A549 (cell line): Measurements from ENCODE around the gene ZNF398. TPM values are rescaled to one million over a fixed set of nuclear protein-coding genes. Genes with fewer than 3 reads are reported as not detected.
A peak's percentile ranks its signal among the peaks of the same experiment; 100 is the strongest.

ENCODE experiments used
- ATAC-seq, 2 experiments: fragments of 200-7000 bp in 1 of 2; fragments of >200 bp in 1 of 2; cut with Nextera tagmentation in 1 of 2; cut with Tn5 transposase in 1 of 2; 3 replicates each; pipeline versions ENCODE4 v1.8.0 to v1.9.1; 2018 to 2020; ENCODE audit warnings: mild to moderate bottlenecking in 1 of 2, moderate library complexity in 1 of 2
- CTCF ChIA-PET: fragments of 300-600 bp; sonication (Branson Sonifier 250); formaldehyde crosslinking; extraction: SDS; loops from one replicate; lab custom pipeline; 2021; ENCODE audit warnings: antibody characterized with exemption, inconsistent platforms; lab: Yijun Ruan, JAX
- POLR2A ChIA-PET: fragments of 350-600 bp; formaldehyde crosslinking; extraction: SDS; loops from one replicate; lab custom pipeline; 2021; ENCODE audit warnings: antibody characterized with exemption, inconsistent platforms; lab: Yijun Ruan, JAX
- DNase-seq, 2 experiments: peaks; one replicate each; pipeline versions ENCODE4 v3.0.0 to v3.0.0-alpha.2; 2011 to 2016; ENCODE audit warnings: low read depth in 1 of 2, low spot score in 1 of 2
- FAIRE-seq: peaks from 2 replicates; lab custom pipeline; 2011; peaks lifted over from hg19 to GRCh38; lab: Jason Lieb, UNC
- H3K27ac ChIP-seq, 2 experiments: fragments of >200 bp; sonication (Bioruptor Twin); formaldehyde crosslinking; 3 replicates each; pipeline ENCODE4 v1.5.1; 2016 to 2017
- H3K4me1 ChIP-seq: fragments of >200 bp; sonication (Bioruptor Twin); formaldehyde crosslinking; 3 replicates; pipeline ENCODE4 v1.6.1; 2016
- H3K4me2 ChIP-seq: fragments of >200 bp; sonication (Bioruptor Twin); formaldehyde crosslinking; 3 replicates; pipeline ENCODE4 v1.6.1; 2016
- H3K4me3 ChIP-seq: fragments of >200 bp; sonication (Bioruptor Twin); formaldehyde crosslinking; 3 replicates; pipeline ENCODE4 v1.5.1; 2016
- H3K9me3 ChIP-seq: fragments of >200 bp; sonication (Bioruptor Twin); formaldehyde crosslinking; 3 replicates; pipeline ENCODE4 v1.6.1; 2016
- BCL3 ChIP-seq: fragments of >200 bp; sonication (Bioruptor Twin); formaldehyde crosslinking; IDR thresholded peaks from 3 replicates; pipeline ENCODE4 v1.6.1; 2016
- CHD4 ChIP-seq: fragments of 200-600 bp; sonication (generic); IDR thresholded peaks from 2 replicates; pipeline ENCODE4 v1.6.1; 2016; ENCODE audit warnings: antibody characterized with exemption, mild to moderate bottlenecking, borderline replicate concordance
- EHF ChIP-seq: fragments of 250-450 bp; sonication (Bioruptor Pico); IDR thresholded peaks from 2 replicates; pipeline ENCODE4 v1.5.0; 2020; ENCODE audit warnings: mild to moderate bottlenecking
- EHMT2 ChIP-seq: fragments of 200-600 bp; sonication (generic); IDR thresholded peaks from 2 replicates; pipeline ENCODE4 v1.6.1; 2016; ENCODE audit warnings: antibody characterized with exemption, low read depth, mild to moderate bottlenecking, moderate library complexity
- ESRRA ChIP-seq: fragments of 150-350 bp; IDR thresholded peaks from 2 replicates; pipeline ENCODE4 v1.6.1; 2014; ENCODE audit warnings: mild to moderate bottlenecking, low read length, borderline replicate concordance
- FOXS1 ChIP-seq: fragments of 250-450 bp; sonication (Bioruptor Pico); IDR thresholded peaks from 2 replicates; pipeline ENCODE4 v1.5.0; 2020; ENCODE audit warnings: mild to moderate bottlenecking, moderate library complexity
- HMGXB4 ChIP-seq: fragments of 250-450 bp; sonication (Bioruptor Pico); IDR thresholded peaks from 2 replicates; pipeline ENCODE4 v1.5.0; 2021; ENCODE audit warnings: mild to moderate bottlenecking, moderate library complexity, borderline replicate concordance
- HOXA7 ChIP-seq: fragments of 250-450 bp; sonication (Bioruptor Pico); IDR thresholded peaks from 2 replicates; pipeline ENCODE4 v1.5.0; 2020; ENCODE audit warnings: mild to moderate bottlenecking, moderate library complexity
- HOXB13 ChIP-seq: fragments of 250-450 bp; sonication (Bioruptor Pico); IDR thresholded peaks from 2 replicates; pipeline ENCODE4 v1.5.0; 2020; ENCODE audit warnings: low read depth, mild to moderate bottlenecking, moderate library complexity
- JUN ChIP-seq, 2 experiments: fragments of >200 bp; sonication (Bioruptor Twin); formaldehyde crosslinking; IDR thresholded peaks; 2 replicates in 1 of 2; 3 replicates in 1 of 2; pipeline ENCODE4 v1.6.1; 2016 to 2017
- KDM1A ChIP-seq: fragments of 200-600 bp; sonication (generic); IDR thresholded peaks from 2 replicates; pipeline ENCODE4 v1.6.1; 2016; ENCODE audit warnings: low read depth, mild to moderate bottlenecking
- MYC ChIP-seq: IDR thresholded peaks from 2 replicates; pipeline ENCODE4 v1.6.1; 2012; ENCODE audit warnings: mild to moderate bottlenecking, inconsistent platforms, low read length, improper control_type of control experiment, borderline replicate concordance
- NPAS2 ChIP-seq: fragments of 250-450 bp; sonication (Bioruptor Pico); IDR thresholded peaks from 2 replicates; pipeline ENCODE4 v1.8.0; 2022; ENCODE audit warnings: mild to moderate bottlenecking, moderate library complexity, borderline replicate concordance
- PHF8 ChIP-seq: fragments of 200-600 bp; sonication (generic); IDR thresholded peaks from 2 replicates; pipeline ENCODE4 v1.6.1; 2016; ENCODE audit warnings: low read depth, mild to moderate bottlenecking, antibody characterized with exemption, moderate library complexity, borderline replicate concordance
- POLR2A ChIP-seq: IDR thresholded peaks from 2 replicates; pipeline ENCODE4 v1.6.1; 2012; ENCODE audit warnings: mild to moderate bottlenecking, low read length
- RAD21 ChIP-seq, 2 experiments: fragments of >200 bp in 1 of 2; sonication (Bioruptor Twin) in 1 of 2; formaldehyde crosslinking in 1 of 2; IDR thresholded peaks in 1 of 2; conservative IDR thresholded peaks in 1 of 2; 2 replicates in 1 of 2; 3 replicates in 1 of 2; pipeline ENCODE4 v1.6.1; 2012 to 2018; ENCODE audit warnings: inconsistent platforms in 1 of 2
- RARB ChIP-seq: fragments of 250-450 bp; sonication (Bioruptor Pico); IDR thresholded peaks from 2 replicates; pipeline ENCODE4 v1.8.0; 2021; ENCODE audit warnings: mild to moderate bottlenecking, moderate library complexity
- REST ChIP-seq: fragments of 200-600 bp; sonication (generic); IDR thresholded peaks from 2 replicates; pipeline ENCODE4 v1.6.1; 2016; ENCODE audit warnings: antibody characterized with exemption, mild to moderate bottlenecking, moderate library complexity
- SMC3 ChIP-seq: fragments of >200 bp; sonication (Bioruptor Twin); formaldehyde crosslinking; IDR thresholded peaks from 3 replicates; pipeline ENCODE4 v1.6.1; 2018; ENCODE audit warnings: inconsistent platforms
- USF2 ChIP-seq: fragments of 450-650 bp; IDR thresholded peaks from 2 replicates; pipeline ENCODE4 v1.6.1; 2014; ENCODE audit warnings: antibody characterized with exemption
- ZNF302 ChIP-seq: fragments of 250-450 bp; sonication (Bioruptor Pico); IDR thresholded peaks from 2 replicates; pipeline ENCODE4 v1.9.0; 2021; ENCODE audit warnings: inconsistent platforms, mild to moderate bottlenecking, moderate library complexity
- ZSCAN20 ChIP-seq: fragments of 250-450 bp; sonication (Bioruptor Pico); IDR thresholded peaks from 2 replicates; pipeline ENCODE4 v1.8.0; 2022; ENCODE audit warnings: mild to moderate bottlenecking, moderate library complexity
- WGBS: methylation state at CpG from one replicate; pipeline ENCODE4 v1.1.6; 2017; ENCODE audit errors: missing lambda C conversion rate; 5-methylcytosine and 5-hydroxymethylcytosine counted together
- polyA minus RNA-seq: library from RNA; depleted of rRNA, polyadenylated mRNA; stranded (reverse); fragments of >200 nt; gene quantifications from 2 replicates; pipeline ENCODE4 v1.2.3, GENCODE V29; 2011; rRNA and poly(A)+ RNA removed
- polyA plus RNA-seq, 4 experiments: library from polyadenylated mRNA; depleted of rRNA in 3 of 4; stranded (reverse); fragments of >200 nt; fragmentation: RNase III in 1 of 4; extraction: RNeasy Plus Mini Kit Qiagen cat#74134 plus additional on column Dnase treatment in 1 of 4; gene quantifications; 2 replicates in 3 of 4; 3 replicates in 1 of 4; pipeline ENCODE4 v1.2.3, GENCODE V29; 2011 to 2017
- TF ChIP-seq, protein P1 (sequence below): IDR thresholded peaks from 2 replicates; pipeline ENCODE4 v1.6.1; 2012
- TF ChIP-seq, protein P2 (sequence below): IDR thresholded peaks from 2 replicates; pipeline ENCODE4 v1.6.1; 2012
- TF ChIP-seq, protein P3 (sequence below): IDR thresholded peaks from 2 replicates; pipeline ENCODE4 v1.6.1; 2012; ENCODE audit warnings: low read depth, borderline replicate concordance
- TF ChIP-seq, protein P4 (sequence below): fragments of >200 bp; sonication (Bioruptor Twin); formaldehyde crosslinking; IDR thresholded peaks from 3 replicates; pipeline ENCODE4 v1.5.1; 2016

ZNF398 gene
- polyA plus RNA-seq (2011; rRNA removed), result 8.1 and 8.4 TPM in 2 replicates
- 3.5 and 4.7 TPM in 2 replicates for polyA plus RNA-seq (2012; cell fraction: cytosol; rRNA removed)
- 8.4 and 11.6 TPM in 2 replicates for polyA plus RNA-seq (2012; cell fraction: nucleus; rRNA removed)
- polyA plus RNA-seq (2017; fragmentation: RNase III; extraction: RNeasy Plus Mini Kit Qiagen cat#74134 plus additional on column Dnase treatment), result 6.5 to 7.0 TPM (median 6.6 TPM) in 3 replicates
- 32.5 and 36.2 TPM in 2 replicates for polyA minus RNA-seq

DNA sequence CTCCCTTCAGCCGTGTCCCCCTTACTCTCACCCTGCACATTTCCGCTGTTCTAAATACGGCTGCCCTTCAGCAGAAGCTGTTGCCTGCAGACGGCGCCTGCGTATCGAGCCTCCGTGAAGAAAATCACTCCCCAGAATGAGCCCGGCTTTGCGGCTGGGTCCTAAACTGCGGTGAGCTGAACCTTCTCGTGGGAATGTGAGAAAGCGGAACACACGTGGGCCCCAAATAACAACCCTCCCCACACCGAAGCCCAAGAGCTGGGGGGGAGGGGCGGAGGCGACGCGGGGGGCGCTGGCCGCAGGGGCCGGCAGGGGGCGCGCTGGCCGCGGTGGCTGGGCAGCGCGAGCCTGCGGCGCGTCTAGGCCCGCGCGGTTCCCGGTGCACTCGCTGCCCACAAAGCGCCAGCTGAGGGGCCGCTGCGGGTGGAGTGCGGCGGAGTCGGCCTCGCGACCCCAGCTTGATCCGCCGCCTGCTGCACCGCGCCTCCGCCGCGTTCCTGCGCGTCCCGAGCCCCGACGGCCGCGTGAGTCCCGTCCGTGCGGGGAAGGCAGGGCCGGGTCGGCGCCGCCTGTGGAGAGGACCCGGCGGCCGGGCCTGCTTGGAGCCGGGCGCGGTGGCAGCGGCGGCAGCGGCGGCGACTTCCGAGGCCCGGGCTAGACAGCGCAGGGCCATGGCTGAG is at the start of gene ZNF398:
Gene ZNF398 (plus strand): TSS at position 382 of the 680 bp plus-strand sequence. CDS start 290 bp downstream, at position 672.
- no peak for FAIRE-seq
- WGBS, result 1% methylated on average over 14 of the region's 79 CpGs
- DNase-seq, result peak; percentile 82 to 85

More for the DNA sequence above, at the start of gene ZNF398:
- H3K9me3 ChIP-seq, result no peaks in the 10 kb centered on the region
- ChIA-PET POLR2A (interaction anchor here (0.6 to 2.5 kb wide), 12 partner anchors 9 to 164 kb away, joined by 3 to 16 read pairs (median 4); partner anchors contain the start of genes ZNF282, ZNF425 and ZNF783), CTCF (interaction anchor here (0.7 to 8.4 kb wide), 42 partner anchors 8 to 472 kb away, joined by 3 to 84 read pairs (median 4); partner anchors contain the start of genes ZNF282, ZNF425 and ZNF783)
- peak within 1 kb of the TSS; percentile 88 for H3K4me2 ChIP-seq
- peak; percentile 82 to 91 for ATAC-seq
- TF ChIP-seq ZNF302 (CRISPR knock-in tag), result no peak
- no peak for TF ChIP-seq EHMT2
- peak; percentile 6 for TF ChIP-seq PHF8
- TF ChIP-seq MYC, result peak; percentile 48; the same call in 1 of the 2 replicates
- TF ChIP-seq USF2, result no peak
- peak; percentile 75 to 87; a peak in 4 of 5 replicates for TF ChIP-seq JUN (IDR thresholded peaks at IDR 0.05)
- TF ChIP-seq HOXB13, result no peak
- no peak for TF ChIP-seq EHF (CRISPR knock-in tag)
- TF ChIP-seq ESRRA, result no peak
- TF ChIP-seq HOXA7 (CRISPR knock-in tag), result no peak
- no peak for TF ChIP-seq REST
- TF ChIP-seq, protein P1, sequence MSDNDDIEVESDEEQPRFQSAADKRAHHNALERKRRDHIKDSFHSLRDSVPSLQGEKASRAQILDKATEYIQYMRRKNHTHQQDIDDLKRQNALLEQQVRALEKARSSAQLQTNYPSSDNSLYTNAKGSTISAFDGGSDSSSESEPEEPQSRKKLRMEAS, result peak; percentile 77
- TF ChIP-seq, protein P2, sequence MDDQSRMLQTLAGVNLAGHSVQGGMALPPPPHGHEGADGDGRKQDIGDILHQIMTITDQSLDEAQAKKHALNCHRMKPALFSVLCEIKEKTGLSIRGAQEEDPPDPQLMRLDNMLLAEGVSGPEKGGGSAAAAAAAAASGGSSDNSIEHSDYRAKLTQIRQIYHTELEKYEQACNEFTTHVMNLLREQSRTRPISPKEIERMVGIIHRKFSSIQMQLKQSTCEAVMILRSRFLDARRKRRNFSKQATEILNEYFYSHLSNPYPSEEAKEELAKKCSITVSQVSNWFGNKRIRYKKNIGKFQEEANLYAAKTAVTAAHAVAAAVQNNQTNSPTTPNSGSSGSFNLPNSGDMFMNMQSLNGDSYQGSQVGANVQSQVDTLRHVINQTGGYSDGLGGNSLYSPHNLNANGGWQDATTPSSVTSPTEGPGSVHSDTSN, result 0 out of 2 replicates have a peak, but pooled peaks have one; percentile 38
- TF ChIP-seq BCL3, result no peak
- TF ChIP-seq, protein P3, sequence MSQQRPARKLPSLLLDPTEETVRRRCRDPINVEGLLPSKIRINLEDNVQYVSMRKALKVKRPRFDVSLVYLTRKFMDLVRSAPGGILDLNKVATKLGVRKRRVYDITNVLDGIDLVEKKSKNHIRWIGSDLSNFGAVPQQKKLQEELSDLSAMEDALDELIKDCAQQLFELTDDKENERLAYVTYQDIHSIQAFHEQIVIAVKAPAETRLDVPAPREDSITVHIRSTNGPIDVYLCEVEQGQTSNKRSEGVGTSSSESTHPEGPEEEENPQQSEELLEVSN, result peak; percentile 17; the same call in 1 of the 2 replicates
- no peak for TF ChIP-seq RARB (CRISPR knock-in tag)
- TF ChIP-seq FOXS1, result no peak
- no peak for TF ChIP-seq KDM1A
- TF ChIP-seq POLR2A, result peak; percentile 84
- peak; percentile 35; the same call in 2 of the 3 replicates for TF ChIP-seq SMC3
- TF ChIP-seq CHD4, result no peak
- TF ChIP-seq NPAS2, result no peak
- TF ChIP-seq HMGXB4 (CRISPR knock-in tag), result no peak
- no peak for TF ChIP-seq ZSCAN20 (CRISPR knock-in tag)
- TF ChIP-seq, protein P4, sequence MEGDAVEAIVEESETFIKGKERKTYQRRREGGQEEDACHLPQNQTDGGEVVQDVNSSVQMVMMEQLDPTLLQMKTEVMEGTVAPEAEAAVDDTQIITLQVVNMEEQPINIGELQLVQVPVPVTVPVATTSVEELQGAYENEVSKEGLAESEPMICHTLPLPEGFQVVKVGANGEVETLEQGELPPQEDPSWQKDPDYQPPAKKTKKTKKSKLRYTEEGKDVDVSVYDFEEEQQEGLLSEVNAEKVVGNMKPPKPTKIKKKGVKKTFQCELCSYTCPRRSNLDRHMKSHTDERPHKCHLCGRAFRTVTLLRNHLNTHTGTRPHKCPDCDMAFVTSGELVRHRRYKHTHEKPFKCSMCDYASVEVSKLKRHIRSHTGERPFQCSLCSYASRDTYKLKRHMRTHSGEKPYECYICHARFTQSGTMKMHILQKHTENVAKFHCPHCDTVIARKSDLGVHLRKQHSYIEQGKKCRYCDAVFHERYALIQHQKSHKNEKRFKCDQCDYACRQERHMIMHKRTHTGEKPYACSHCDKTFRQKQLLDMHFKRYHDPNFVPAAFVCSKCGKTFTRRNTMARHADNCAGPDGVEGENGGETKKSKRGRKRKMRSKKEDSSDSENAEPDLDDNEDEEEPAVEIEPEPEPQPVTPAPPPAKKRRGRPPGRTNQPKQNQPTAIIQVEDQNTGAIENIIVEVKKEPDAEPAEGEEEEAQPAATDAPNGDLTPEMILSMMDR, result peak; percentile 93
- TF ChIP-seq RAD21 (conservative IDR thresholded peaks at IDR 0.05 in 1 of 2, IDR thresholded peaks at IDR 0.05 in 1 of 2), result no peak; a peak in 1 of 5 replicates
- H3K4me1 ChIP-seq, result peaks cover 32% of the 10 kb centered on the region
- peak within 1 kb of the TSS; percentile 91 for H3K4me3 ChIP-seq
- peak within 1 kb of the TSS; percentile 98 to 99 for H3K27ac ChIP-seq
